ENCODE results near the gene NEK10.

GRCh38 chr3:27110020-27110419, 259.2 kb downstream of the NEK10 start:
- no peak for TF ChIP-seq CTCF (IDR thresholded peaks at IDR 0.05)
- TF ChIP-seq POLR2A (IDR thresholded peaks at IDR 0.05), result no peak
- TF ChIP-seq EP300 (IDR thresholded peaks at IDR 0.05), result no peak

Data from ovary (tissue), 3 donors.